HepG2 (cell line): ENCODE measurements around the gene CDK12. TPM values are rescaled to one million over a fixed set of nuclear protein-coding genes. Genes with fewer than 3 reads are reported as not detected.

Experiments
- BRF2 ChIP-seq: sonication (generic); formaldehyde crosslinking; IDR thresholded peaks from 2 replicates; pipeline ENCODE4 v1.8.1; 2022; ENCODE audit warnings: mild to moderate bottlenecking, missing genetic modification reagents
- HIC2 ChIP-seq: sonication (generic); formaldehyde crosslinking; IDR thresholded peaks from 2 replicates; pipeline ENCODE4 v1.9.0; 2022; ENCODE audit warnings: low read depth, missing genetic modification reagents
- HOXA7 ChIP-seq: sonication (generic); formaldehyde crosslinking; IDR thresholded peaks from 2 replicates; pipeline ENCODE4 v1.8.1; 2022; ENCODE audit warnings: mild to moderate bottlenecking, missing genetic modification reagents, moderate library complexity
- IKZF5 ChIP-seq: IDR thresholded peaks from 2 replicates; pipeline ENCODE4 v1.6.1; 2018; ENCODE audit warnings: missing genetic modification reagents, mild to moderate bottlenecking, missing compliant biosample characterization
- KMT2B ChIP-seq: IDR thresholded peaks from 2 replicates; pipeline ENCODE4 v1.6.1; 2016; ENCODE audit warnings: missing genetic modification reagents, missing compliant biosample characterization
- MXD4 ChIP-seq: IDR thresholded peaks from 2 replicates; pipeline ENCODE4 v1.6.1; 2016; ENCODE audit warnings: mild to moderate bottlenecking, missing biosample characterization, missing genetic modification reagents
- PREB ChIP-seq: sonication (generic); formaldehyde crosslinking; IDR thresholded peaks from 2 replicates; pipeline ENCODE4 v1.4.0; 2020; ENCODE audit warnings: missing genetic modification reagents
- SMC3 ChIP-seq: IDR thresholded peaks from 2 replicates; pipeline ENCODE4 v1.6.1; 2011; ENCODE audit warnings: low read length, improper control_type of control experiment
- SP1 ChIP-seq, 2 experiments: fragments of 450-650 bp in 1 of 2; sonication (generic) in 1 of 2; formaldehyde crosslinking in 1 of 2; IDR thresholded peaks; 2 replicates each; pipeline versions ENCODE4 v1.4.0 to v1.6.1; 2016 to 2020; ENCODE audit warnings: missing genetic modification reagents in 1 of 2
- SRF ChIP-seq: IDR thresholded peaks from 2 replicates; pipeline ENCODE4 v1.6.1; 2011; ENCODE audit warnings: mild to moderate bottlenecking, low read depth, low read length, moderate library complexity
- SRSF9 ChIP-seq: fragments of 200-400 bp; formaldehyde crosslinking; IDR thresholded peaks from 2 replicates; pipeline ENCODE4 v1.6.1; 2018; ENCODE audit warnings: borderline replicate concordance, mild to moderate bottlenecking, low read depth, low read length; ENCODE audit not compliant: insufficient read depth, poor library complexity, severe bottlenecking
- STAG1 ChIP-seq: sonication (generic); formaldehyde crosslinking; IDR thresholded peaks from 2 replicates; pipeline ENCODE4 v1.4.0; 2020; ENCODE audit warnings: missing genetic modification reagents
- TEAD3 ChIP-seq: optimal IDR thresholded peaks from 2 replicates; pipeline ENCODE3; 2016; ENCODE audit warnings: borderline replicate concordance
- TFE3 ChIP-seq: IDR thresholded peaks from 2 replicates; pipeline ENCODE4 v1.6.1; 2016
- YY1 ChIP-seq: IDR thresholded peaks from 2 replicates; pipeline ENCODE4 v1.6.1; 2011; ENCODE audit warnings: low read length, low read depth, moderate library complexity, mild to moderate bottlenecking; ENCODE audit not compliant: insufficient read depth, insufficient replicate concordance
- ZFP36L2 ChIP-seq: sonication (generic); formaldehyde crosslinking; IDR thresholded peaks from 2 replicates; pipeline ENCODE4 v1.4.0; 2020; ENCODE audit warnings: missing genetic modification reagents
- ZMAT5 ChIP-seq: sonication (generic); formaldehyde crosslinking; IDR thresholded peaks from 2 replicates; pipeline ENCODE4 v1.5.0; 2020; ENCODE audit warnings: mild to moderate bottlenecking, low read depth, missing genetic modification reagents, borderline replicate concordance
- ZNF263 ChIP-seq: sonication (generic); formaldehyde crosslinking; IDR thresholded peaks from 2 replicates; pipeline ENCODE4 v1.4.0; 2020; ENCODE audit warnings: missing genetic modification reagents
- ZNF430 ChIP-seq: sonication (generic); formaldehyde crosslinking; IDR thresholded peaks from 2 replicates; pipeline ENCODE4 v1.9.0; 2021; ENCODE audit warnings: mild to moderate bottlenecking, missing genetic modification reagents
- ZNF629 ChIP-seq: sonication (generic); formaldehyde crosslinking; conservative IDR thresholded peaks from 2 replicates; pipeline ENCODE4 v1.5.0; 2020; ENCODE audit warnings: missing genetic modification reagents
- ZNF83 ChIP-seq: sonication (generic); formaldehyde crosslinking; IDR thresholded peaks from 2 replicates; pipeline ENCODE4 v1.4.0; 2020; ENCODE audit warnings: missing genetic modification reagents, mild to moderate bottlenecking, borderline replicate concordance
- ZNF841 ChIP-seq: sonication (generic); formaldehyde crosslinking; IDR thresholded peaks from 2 replicates; pipeline ENCODE4 v1.8.1; 2023; ENCODE audit warnings: missing genetic modification reagents, borderline replicate concordance
- ZSCAN31 ChIP-seq: sonication (generic); formaldehyde crosslinking; IDR thresholded peaks from 2 replicates; pipeline ENCODE4 v1.5.0; 2020; ENCODE audit warnings: low read depth, mild to moderate bottlenecking, missing genetic modification reagents
- polyA plus RNA-seq, 8 experiments: library from polyadenylated mRNA; depleted of rRNA in 3 of 8; stranded (reverse) in 7 of 8; unstranded in 1 of 8; fragments of >200 nt; fragmentation: Illumina TruSeq in 4 of 8; extraction: Trizol in 4 of 8; gene quantifications; 2 replicates each; pipeline versions ENCODE4 v1.2.1 to v1.2.3, GENCODE V29; 2011 to 2016; ENCODE audit warnings: low read depth in 4 of 8, missing spikeins in 1 of 8, mixed read lengths in 1 of 8; ENCODE audit not compliant: insufficient read depth in 1 of 8
- total RNA-seq, 5 experiments: library from RNA; depleted of rRNA; stranded (reverse); fragments of >200 nt; fragmentation: Illumina TruSeq; extraction: Trizol; gene quantifications; 2 replicates each; pipeline ENCODE4 v1.2.3, GENCODE V29; 2016; ENCODE audit warnings: low read depth in 1 of 5

Gene CDK12
- total and polyA plus RNA-seq, 2 of the 13 experiments (the other 11 are each of a cell fraction or from before 2014, with no cell fraction given) = 24.0 to 88.6 TPM

GRCh38 chr17:39547713-39548478 is 86.6 kb downstream of the CDK12 start (continued):
- TF ChIP-seq TFE3 (CRISPR knock-in tag) = peak; percentile 26; the same call in 1 of the 2 replicates
- 0 out of 2 replicates have a peak, but pooled peaks have one; percentile 12 for TF ChIP-seq ZSCAN31 (CRISPR knock-in tag)
- no peak for TF ChIP-seq ZNF83
- no peak for TF ChIP-seq PREB (CRISPR knock-in tag)
- TF ChIP-seq ZNF841 (CRISPR knock-in tag) = no peak
- peak; percentile 44 for TF ChIP-seq TEAD3
- TF ChIP-seq IKZF5 (CRISPR knock-in tag) = no peak
- TF ChIP-seq STAG1 (CRISPR knock-in tag) = peak; percentile 78
- TF ChIP-seq MXD4 (CRISPR knock-in tag) = 0 out of 2 replicates have a peak, but pooled peaks have one; percentile 41
- no peak for TF ChIP-seq HIC2 (CRISPR knock-in tag)
- peak; percentile 68; the same call in 1 of the 2 replicates for TF ChIP-seq ZNF263
- TF ChIP-seq SRF = no peak
- no peak for TF ChIP-seq BRF2 (CRISPR knock-in tag)
- no peak for TF ChIP-seq KMT2B
- TF ChIP-seq SP1 (IDR thresholded peaks at IDR 0.05) = no peak
- no peak; the same call in 1 of the 2 replicates for TF ChIP-seq SP1 (CRISPR knock-in tag; IDR thresholded peaks at IDR 0.05)
- no peak for TF ChIP-seq ZMAT5 (CRISPR knock-in tag)
- TF ChIP-seq SRSF9 = no peak
- TF ChIP-seq ZNF629 (CRISPR knock-in tag) = no peak
- TF ChIP-seq SMC3 = peak; percentile 62
- TF ChIP-seq YY1 = peak; percentile 21
- TF ChIP-seq HOXA7 (CRISPR knock-in tag) = no peak
- no peak for TF ChIP-seq ZNF430 (CRISPR knock-in tag)
- TF ChIP-seq ZFP36L2 (CRISPR knock-in tag) = no peak
